Measurements from ENCODE around the gene GGT5. TPM values are rescaled to one million over a fixed set of nuclear protein-coding genes. Genes with fewer than 3 reads are reported as not detected.
"Not testable (repeated sequence)": the region's sequence is repeated elsewhere in the genome, so short reads cannot be mapped to it uniquely, and the experiment has no call there.

GGT5 gene
- total RNA-seq, 4 donors from 2014 or later, result 8.8 to 29.9 (median 22.8) TPM

DNA sequence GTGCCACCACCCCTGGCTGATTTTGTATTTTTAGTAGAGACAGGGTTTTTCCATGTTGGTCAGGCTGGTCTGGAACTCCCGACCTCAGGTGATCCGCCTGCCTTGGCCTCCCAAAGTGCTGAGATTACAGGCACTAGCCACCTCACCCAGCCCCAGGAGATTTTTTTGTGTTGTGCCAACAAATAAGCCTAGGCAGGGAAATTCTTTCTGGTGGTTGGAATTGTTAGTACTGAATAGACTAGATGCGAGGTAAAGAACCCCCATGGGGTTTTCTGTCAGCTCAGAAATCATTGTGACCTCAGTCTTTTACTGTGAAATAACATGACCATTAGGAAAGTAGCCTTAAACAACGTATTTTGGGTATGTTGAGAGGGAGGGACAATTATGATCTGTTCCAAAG lies 29.0 kb upstream of the GGT5 start:
- DNase-seq; H3K27me3 ChIP-seq; H3K4me3 ChIP-seq; in situ Hi-C loops (cut with MboI; ENCODE audit: low sequenced_read_pairs in 4 of 4); ATAC-seq; H3K36me3 ChIP-seq; H3K9me3 ChIP-seq; intact Hi-C loops (cut with DNase I; ENCODE audit: low total_unique reads): not testable (repeated sequence)
- Histone ChIP-seq H3K27ac (peak overlapping the region; percentile 25 to 56 (median 46)), H3K4me1 (peaks cover 38 to 39% of the 10 kb centered on the region in 2 donors)

DNA sequence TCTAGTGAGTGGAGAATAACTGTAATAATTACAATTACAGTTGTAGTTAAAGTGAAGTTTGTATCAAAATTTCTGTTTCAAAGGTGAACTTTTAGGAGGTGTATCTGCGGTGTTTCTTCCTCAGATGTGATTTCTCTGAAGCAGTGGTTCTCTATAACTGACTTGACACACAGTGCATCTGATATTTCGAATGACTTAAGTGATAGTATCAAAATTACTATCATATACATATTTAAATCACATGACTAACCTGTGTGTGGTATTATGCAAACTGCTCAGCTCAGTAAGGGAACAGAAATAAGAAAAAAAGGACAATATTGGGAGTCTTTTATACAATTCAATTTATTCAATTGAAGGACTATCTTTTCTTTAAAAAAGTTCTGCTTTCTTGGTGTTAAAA lies 28.1 kb upstream of the GGT5 start:
- DNase-seq; H3K27me3 ChIP-seq; in situ Hi-C loops (cut with MboI; ENCODE audit: low sequenced_read_pairs in 4 of 4); intact Hi-C loops (cut with DNase I; ENCODE audit: low total_unique reads); H3K36me3 ChIP-seq; ATAC-seq; H3K4me3 ChIP-seq; H3K9me3 ChIP-seq: not testable (repeated sequence)
- Histone ChIP-seq H3K27ac (peak overlapping the region in 1 of 4 donors; percentile 42), H3K4me1 (peaks cover 38 to 39% of the 10 kb centered on the region in 2 donors)

DNA sequence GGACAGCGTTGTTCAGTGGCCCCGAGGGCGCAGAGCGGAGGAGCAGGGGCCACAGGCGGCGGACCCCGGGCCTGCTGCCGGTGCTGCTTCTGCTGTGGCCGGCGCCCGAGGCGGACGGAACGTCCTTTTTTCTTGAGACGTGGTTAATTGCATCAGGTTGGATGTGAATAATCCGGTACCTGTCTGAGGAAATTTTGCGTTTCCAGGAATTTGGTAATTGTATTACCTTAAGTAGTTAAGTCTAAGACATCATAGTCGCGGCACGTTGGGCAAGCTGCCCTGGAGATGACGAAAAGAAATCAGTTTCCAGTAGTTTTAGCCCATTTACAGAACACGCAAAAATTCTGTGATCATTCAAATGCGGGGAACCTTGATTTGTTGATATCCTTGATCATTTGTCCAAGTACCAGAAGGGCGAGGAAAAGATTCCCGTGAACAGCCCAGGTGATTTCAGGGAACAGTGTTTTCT lies 26.5 kb upstream of the GGT5 start:
- ATAC-seq, result no peak
- in situ Hi-C loops (cut with MboI; ENCODE audit: low sequenced_read_pairs in 4 of 4), result no loop called here
- intact Hi-C loops (cut with DNase I; ENCODE audit: low total_unique reads), result no loop called here

DNA sequence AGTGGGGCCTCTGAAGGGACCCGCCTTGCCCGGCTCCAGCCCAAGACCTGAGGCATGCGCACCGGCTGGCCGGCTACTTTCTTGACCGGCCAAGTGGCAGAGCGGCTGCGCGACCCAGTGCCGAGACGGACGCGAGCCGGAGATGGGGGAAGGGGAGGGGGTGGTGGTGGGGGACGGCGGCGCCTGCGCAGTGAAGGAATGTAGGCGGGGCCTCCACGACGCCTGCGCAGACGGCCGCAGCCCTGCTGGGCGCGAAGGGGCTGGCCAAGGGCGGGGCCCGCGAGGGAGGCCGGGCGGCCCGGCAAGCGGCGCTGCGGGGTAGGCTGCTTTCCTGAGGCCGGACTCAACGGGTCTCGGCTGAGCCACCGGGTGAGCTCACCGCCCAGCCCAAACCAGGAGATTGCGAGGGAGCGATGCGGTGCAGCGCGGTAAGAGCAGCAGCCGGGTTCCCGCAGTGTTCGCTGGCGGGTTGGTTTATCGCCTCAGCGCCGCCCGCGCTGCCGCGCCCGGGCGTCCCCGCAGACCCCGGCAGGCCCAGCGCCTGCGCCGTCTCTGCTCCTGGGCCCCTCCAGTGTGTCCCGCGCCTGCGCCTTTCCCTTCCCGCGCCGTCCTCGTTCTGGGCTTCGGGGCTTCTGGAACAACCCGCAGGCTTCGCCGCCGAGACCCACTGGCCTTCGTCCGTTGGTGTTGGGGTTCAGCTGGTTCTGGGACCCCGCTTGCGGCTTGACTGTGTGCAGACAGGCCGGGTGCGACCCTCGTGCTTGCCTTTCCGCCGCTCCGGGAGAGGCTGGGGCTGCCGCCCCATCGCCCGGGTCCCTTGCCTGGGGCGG lies 25.9 kb upstream of the GGT5 start, which contains the start of gene SPECC1L:
Gene SPECC1L (plus strand): TSS at position 276 of the 830 bp plus-strand sequence. CDS start 31,401 bp downstream, outside the sequence.
- peak; percentile 96 to 99 for TF ChIP-seq POLR2A (IDR thresholded peaks at IDR 0.05)
- TF ChIP-seq, protein P1, sequence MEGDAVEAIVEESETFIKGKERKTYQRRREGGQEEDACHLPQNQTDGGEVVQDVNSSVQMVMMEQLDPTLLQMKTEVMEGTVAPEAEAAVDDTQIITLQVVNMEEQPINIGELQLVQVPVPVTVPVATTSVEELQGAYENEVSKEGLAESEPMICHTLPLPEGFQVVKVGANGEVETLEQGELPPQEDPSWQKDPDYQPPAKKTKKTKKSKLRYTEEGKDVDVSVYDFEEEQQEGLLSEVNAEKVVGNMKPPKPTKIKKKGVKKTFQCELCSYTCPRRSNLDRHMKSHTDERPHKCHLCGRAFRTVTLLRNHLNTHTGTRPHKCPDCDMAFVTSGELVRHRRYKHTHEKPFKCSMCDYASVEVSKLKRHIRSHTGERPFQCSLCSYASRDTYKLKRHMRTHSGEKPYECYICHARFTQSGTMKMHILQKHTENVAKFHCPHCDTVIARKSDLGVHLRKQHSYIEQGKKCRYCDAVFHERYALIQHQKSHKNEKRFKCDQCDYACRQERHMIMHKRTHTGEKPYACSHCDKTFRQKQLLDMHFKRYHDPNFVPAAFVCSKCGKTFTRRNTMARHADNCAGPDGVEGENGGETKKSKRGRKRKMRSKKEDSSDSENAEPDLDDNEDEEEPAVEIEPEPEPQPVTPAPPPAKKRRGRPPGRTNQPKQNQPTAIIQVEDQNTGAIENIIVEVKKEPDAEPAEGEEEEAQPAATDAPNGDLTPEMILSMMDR (IDR thresholded peaks at IDR 0.05 in 4 of 5, conservative IDR thresholded peaks at IDR 0.05 in 1 of 5), result peak in 3 of 5 experiments; percentile 20 to 47 (median 31)
- Histone ChIP-seq H3K27me3 (no peaks in the 10 kb centered on the region), H3K4me3 (peak within 1 kb of the TSS; percentile 76 to 99 (median 82)), H3K36me3 (no peaks in the 10 kb centered on the region), H3K9me3 (no peaks in the 10 kb centered on the region), H3K4me1 (peaks cover 38 to 39% of the 10 kb centered on the region in 2 donors), H3K27ac (peak within 1 kb of the TSS; percentile 87 to 96 (median 92))
- intact Hi-C loops (cut with DNase I; ENCODE audit: low total_unique reads) (loop anchor here (1.0 kb wide), 1 partner anchor 32 kb away; no protein-coding TSS in a partner anchor), in situ Hi-C loops (cut with MboI; ENCODE audit: low sequenced_read_pairs in 4 of 4) (no loop called here)
- DNase-seq (peak; percentile 90 to 94), ATAC-seq (peak; percentile 93 to 94)

More for the DNA sequence above, 26.5 kb upstream of the GGT5 start:
- H3K9me3 ChIP-seq, result no peaks in the 10 kb centered on the region
- peaks cover 38 to 39% of the 10 kb centered on the region in 2 donors for H3K4me1 ChIP-seq
- TF ChIP-seq POLR2A (IDR thresholded peaks at IDR 0.05), result no peak
- TF ChIP-seq, protein P1 (IDR thresholded peaks at IDR 0.05 in 4 of 5, conservative IDR thresholded peaks at IDR 0.05 in 1 of 5), result no peak
- peak overlapping the region; percentile 76 to 99 (median 82) for H3K4me3 ChIP-seq
- no peak for DNase-seq
- peak overlapping the region; percentile 87 to 96 (median 92) for H3K27ac ChIP-seq
- no peaks in the 10 kb centered on the region for H3K36me3 ChIP-seq
- no peaks in the 10 kb centered on the region for H3K27me3 ChIP-seq

DNA sequence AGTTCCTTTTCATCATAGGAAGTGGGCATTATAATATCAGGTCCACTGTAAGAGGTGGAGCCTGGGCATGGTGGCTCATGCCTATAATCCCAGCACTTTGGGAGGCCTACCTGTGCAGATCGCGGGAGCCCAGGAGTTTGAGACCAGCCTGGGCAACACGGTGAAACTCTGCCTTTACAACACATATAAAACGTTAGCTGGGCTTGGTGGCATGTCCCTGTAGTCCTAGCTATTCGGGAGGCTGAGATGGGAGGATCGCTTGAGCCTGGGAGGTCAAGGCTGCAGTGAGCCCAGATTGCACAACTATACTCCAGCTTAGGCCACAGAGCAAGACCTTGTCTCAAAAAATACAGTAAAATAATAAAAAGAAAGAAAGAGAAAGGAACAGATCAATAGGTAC lies 21.6 kb upstream of the GGT5 start:
- in situ Hi-C loops (cut with MboI; ENCODE audit: low sequenced_read_pairs in 4 of 4); H3K27me3 ChIP-seq; DNase-seq; H3K27ac ChIP-seq; H3K4me1 ChIP-seq; ATAC-seq; H3K36me3 ChIP-seq; H3K9me3 ChIP-seq; intact Hi-C loops (cut with DNase I; ENCODE audit: low total_unique reads); H3K4me3 ChIP-seq: not testable (repeated sequence)

DNA sequence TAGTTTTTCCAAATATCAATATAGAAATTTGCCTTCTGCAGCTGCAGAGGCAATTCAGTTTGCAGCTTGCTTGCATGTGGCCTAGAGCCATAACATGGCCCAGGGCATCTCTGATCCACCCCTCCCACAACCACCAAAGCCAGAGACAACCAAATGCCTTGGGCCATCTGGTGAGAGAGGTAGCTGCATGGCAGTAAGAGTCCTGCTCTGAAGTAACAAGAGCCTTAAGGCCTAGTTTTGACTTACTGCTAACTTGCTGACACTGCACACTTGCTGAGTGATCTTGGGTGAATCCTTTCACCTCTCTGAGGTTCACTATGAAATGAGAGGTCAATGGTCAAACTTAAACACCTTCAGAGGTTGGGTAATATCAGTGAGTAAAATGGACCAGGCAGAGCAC lies 20.9 kb upstream of the GGT5 start:
- no peak for TF ChIP-seq POLR2A (IDR thresholded peaks at IDR 0.05)
- TF ChIP-seq, protein P1 (IDR thresholded peaks at IDR 0.05 in 4 of 5, conservative IDR thresholded peaks at IDR 0.05 in 1 of 5), result no peak
- Histone ChIP-seq H3K9me3 (no peaks in the 10 kb centered on the region), H3K36me3 (no peaks in the 10 kb centered on the region), H3K27ac (no peak overlapping the region), H3K4me1 (no peaks in the 10 kb centered on the region), H3K4me3 (no peak overlapping the region), H3K27me3 (no peaks in the 10 kb centered on the region)
- ATAC-seq (no peak), DNase-seq (no peak)
- in situ Hi-C loops (cut with MboI; ENCODE audit: low sequenced_read_pairs in 4 of 4) (no loop called here), intact Hi-C loops (cut with DNase I; ENCODE audit: low total_unique reads) (no loop called here)

DNA sequence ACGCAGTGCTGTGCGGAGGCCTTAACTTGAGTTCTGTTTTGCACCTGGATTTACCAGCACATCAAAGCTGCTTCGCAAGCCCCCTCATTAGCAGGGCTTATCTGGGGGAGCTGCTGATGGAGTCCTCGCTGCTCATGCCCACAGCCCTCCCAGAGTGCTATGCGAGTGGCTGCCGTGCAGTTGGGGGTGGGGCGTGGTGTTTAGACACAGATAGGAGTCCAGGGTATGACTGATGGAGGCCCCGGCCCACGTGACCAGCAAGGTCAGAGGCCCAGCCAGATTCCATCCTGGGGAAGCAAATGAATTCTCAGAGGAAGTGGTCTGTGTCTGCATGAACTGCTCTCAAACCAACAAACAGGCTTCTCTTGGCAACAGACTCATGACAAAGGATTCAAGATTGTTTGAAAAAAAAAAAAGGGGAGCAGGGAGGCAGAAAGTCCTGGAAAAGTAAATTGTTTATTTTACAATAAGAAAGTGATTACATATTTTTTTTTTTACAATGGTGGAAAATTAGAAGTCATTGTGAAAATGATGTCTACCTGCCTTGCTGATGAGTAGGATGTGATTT lies 19.5 kb upstream of the GGT5 start:
- H3K4me3 ChIP-seq; H3K9me3 ChIP-seq; H3K36me3 ChIP-seq; H3K4me1 ChIP-seq; in situ Hi-C loops (cut with MboI; ENCODE audit: low sequenced_read_pairs in 4 of 4); DNase-seq; H3K27me3 ChIP-seq; ATAC-seq; intact Hi-C loops (cut with DNase I; ENCODE audit: low total_unique reads); H3K27ac ChIP-seq: not testable (repeated sequence)

DNA sequence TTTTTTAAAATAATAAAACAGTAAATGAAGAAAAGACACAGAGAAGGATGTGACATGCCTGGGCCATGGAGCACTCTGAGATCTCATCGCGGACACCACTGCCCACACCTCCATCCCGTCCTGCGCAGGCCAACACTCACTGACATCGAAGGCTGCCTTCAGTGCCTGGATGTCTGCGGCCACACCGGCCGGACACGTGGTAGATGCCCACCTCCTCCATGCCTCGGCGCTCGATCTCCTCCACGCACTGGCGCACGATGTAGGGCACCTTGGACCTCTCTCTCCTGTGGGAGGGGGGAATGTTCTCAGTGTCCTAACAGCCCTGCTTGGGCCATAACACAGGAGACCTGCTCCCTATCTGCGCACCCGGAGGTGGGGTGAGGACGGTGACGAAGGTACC lies 18.6 kb upstream of the GGT5 start:
- intact Hi-C loops (cut with DNase I; ENCODE audit: low total_unique reads); ATAC-seq; in situ Hi-C loops (cut with MboI; ENCODE audit: low sequenced_read_pairs in 4 of 4); DNase-seq; H3K4me1 ChIP-seq; H3K27ac ChIP-seq; H3K4me3 ChIP-seq; H3K9me3 ChIP-seq; H3K36me3 ChIP-seq; H3K27me3 ChIP-seq: not testable (repeated sequence)
